ENCODE results near the gene NRXN3.

NRXN3 gene

DNA sequence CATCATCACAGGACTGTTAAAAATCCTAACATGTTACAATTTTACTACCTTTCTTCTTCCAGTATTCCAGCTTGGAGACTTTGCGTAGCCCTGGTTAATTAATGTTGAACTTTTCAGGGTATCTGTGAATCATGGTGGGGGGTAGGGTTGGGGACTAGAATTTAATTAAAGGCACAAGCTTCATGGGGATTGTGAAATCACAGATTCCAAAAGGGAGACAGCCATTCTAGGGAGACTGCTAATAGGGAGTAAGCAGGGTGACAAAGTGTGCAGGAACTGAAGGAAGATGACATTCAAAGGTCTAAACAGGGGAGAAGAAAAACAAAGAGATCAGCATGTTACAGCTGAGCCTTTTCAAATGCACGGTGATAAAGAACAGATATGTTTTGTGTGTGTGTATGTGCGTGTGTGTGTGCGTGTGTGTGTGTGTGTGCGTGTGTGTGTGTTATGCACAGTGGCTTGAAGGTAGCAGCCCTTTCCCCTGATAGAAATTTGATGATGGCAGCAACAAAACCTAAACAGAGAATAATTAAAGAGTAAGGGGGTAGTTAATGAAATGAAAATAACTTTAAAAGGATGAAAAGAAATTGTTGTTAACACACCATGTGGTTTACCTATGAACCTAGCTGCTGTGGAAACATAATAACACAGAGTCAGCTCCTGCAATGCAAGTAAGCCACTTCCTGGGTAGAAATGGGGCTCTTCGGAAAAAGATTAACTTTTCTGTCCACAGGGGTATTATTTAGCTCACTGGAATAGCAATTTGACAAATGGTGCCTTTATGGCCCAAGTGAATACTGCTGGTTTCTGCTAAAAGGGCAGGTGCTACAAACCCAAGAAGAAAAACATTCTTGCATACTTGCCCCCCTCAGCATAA lies 1459.5 kb downstream of the NRXN3 start:
- DNase-seq, result no peak

DNA sequence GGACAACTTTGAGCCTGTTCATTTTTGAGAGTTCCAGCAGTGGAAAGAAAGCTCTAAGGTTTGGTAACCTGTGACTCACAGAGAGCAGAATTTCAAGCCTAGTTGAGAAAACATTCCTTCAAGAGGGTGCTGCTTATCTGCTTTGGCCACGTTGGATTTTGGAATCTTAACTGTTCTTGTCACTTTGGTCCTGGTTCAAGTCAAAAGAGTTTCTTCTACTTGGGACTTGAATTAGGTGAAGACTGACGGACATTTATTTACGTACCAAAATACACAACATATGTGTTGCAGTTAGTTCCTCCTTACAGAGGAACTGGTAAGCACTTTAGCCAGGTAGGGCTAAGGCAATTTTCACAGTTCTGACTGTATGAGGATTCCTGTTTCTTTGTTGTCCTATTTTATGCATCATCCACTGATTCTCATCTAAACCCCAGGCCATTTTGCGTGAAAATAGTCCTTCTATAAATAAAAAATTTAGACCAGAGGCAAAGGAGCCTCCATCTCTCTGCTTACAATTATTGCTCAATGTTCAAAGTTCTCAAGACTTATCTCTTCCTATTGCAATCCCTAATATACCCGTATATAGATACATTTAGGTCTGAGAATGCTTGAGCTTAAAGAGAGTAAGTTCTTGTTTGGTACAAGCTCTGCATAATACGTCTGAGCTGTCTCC lies 1460.3 kb downstream of the NRXN3 start:
- no peak for DNase-seq

DNA sequence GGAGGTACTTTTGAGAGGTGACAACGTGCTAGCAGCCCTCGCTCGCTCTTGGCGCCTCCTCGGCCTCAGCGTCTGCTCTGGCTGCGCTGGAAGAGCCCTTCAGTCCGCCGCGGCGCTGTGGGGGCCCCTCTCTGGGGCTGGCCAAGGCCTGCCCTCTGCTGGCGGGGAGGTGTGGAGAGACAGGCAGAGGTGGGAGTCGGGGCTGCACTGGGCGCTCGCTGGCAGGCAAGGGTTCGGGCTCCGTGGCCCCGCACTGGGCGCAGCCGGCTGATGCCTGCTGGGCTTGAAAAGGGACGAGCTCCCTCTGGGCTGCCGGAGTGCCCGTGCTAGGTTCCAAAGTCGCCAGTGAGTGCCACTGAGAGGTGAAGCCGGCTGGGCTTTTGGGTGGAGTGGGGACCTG lies 1461.1 kb downstream of the NRXN3 start:
- no peak for DNase-seq

DNA sequence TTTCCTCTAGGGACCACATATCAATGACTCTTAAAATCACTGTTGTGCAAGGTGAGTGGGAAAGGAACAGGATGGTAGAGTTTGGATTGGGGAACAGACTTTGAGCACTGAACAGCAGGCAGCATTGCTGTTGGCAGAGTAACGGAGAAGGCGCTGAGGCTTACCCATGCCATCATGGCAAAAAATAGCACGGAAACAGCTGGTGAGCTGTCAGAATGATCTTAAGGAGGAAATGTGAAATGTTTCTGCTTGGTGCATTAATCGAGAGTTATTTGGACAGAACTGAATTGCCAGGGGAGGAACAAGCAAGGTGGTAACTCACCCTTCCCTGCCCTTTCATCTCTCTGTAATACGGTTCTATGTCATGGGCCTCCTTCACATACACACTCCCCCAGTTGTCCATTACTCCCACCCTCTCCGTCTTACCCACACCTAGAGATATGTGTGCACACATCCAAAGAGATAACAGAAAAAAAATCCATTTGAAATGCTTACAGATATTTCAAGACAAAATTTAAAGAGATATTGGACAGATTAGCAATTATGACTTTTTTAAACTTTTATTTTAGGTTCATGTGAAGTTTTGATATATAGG lies 1468.6 kb downstream of the NRXN3 start:
- DNase-seq, result no peak

DNA sequence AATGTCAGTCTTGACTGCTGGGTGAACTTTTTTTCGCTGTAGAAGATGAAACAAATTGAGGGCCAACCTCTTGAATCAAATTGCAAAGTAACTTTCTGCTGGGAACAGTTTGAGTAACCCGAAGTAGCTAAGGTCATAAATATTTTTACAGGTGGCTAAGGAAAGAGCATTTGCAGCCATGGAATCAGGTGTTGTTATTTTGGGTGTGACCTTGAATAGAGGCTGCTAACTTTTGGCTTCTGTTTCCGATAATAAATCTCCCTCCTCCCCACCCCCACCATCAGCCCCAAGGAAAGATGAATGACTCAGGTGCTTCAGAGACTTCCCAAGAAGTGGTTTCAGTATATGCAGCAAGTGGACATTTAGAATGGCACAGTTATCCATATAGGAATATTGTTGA lies 1469.4 kb downstream of the NRXN3 start:
- DNase-seq, result no peak

DNA sequence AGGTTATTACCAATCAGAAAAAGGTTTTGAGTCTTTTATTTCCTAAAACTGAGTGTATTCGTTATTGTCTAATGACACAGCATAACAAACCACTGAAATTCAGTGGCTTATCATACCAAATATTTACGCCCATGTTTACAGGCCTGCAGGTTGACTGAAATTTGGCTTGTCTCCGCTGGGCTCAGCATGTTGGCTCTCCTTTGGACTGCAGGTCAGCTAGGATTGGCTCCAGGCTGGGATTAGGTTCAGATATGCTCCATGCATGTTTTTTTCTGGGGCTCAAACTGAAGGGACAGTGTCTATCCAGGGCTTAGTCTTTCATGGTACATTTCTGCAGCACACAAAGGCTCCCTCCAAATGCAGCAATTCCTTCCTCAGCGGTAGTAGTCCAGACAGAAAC lies 1471.2 kb downstream of the NRXN3 start:
- DNase-seq, result no peak

DNA sequence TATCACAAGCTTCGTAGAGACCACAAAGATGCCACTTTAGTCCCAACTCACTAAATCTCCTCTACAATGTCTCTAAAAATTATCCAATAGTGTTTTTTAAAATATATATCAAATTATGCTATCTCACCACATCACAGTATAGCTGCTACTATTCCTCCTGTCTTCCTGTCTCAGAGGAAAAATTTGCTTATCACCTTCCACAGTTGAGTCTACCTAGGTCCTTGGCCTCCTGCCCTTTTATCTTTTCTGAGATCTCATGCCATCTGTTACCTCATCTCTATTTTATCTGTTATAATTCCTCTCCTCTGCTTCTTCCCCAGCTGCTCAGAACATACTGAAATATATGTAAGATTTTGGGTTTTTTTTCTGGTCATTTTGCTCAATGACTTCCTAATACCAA lies 1473.0 kb downstream of the NRXN3 start:
- DNase-seq, result no peak

DNA sequence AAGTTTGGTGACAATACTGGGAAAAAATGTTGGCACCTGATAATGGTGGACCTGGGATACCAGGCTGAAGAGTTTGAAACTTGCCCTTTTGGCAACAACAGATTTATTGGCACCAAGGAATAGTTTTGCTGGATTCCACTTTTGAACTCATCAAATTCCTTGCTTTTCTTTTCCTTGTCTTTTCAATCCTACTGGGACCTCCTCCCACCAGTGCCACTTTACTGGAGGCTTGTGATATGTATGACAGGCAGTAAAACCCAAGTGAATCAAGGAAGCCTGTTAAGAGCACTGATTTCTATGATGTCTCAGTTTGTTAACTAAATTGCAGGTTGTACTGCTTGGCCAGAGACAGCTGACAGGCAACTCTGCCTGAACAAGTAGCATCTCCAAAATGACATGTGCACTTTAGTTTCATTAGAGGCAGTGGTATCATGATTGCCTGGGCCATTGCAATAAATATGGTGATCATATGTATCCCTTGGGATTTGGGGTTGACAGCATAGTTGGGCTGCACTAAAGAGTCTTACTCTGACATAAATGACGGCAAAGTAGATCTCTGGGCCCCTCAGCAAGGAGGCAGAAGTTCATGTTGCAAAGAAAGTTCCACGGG lies 1475.7 kb downstream of the NRXN3 start:
- no peak for DNase-seq

DNA sequence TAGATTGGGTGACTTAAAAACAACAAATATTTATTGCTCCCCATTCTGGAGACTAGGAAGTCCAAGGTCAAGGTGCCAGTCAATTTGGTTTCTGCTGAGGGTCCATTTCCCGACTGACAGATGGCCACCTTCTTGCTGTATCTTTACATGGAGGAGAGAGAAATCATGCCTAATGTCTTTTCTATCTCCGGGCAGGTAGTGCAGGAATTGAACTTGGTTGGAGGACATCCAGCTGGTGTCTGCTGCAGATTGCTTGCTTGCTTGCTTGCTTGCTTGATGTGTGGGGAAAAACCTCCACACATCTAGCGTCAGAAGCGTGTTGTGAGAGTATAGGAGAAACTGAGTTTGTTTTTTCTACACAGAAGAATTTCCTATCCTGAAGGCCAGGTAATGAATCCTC lies 1479.7 kb downstream of the NRXN3 start:
- DNase-seq, result no peak

DNA sequence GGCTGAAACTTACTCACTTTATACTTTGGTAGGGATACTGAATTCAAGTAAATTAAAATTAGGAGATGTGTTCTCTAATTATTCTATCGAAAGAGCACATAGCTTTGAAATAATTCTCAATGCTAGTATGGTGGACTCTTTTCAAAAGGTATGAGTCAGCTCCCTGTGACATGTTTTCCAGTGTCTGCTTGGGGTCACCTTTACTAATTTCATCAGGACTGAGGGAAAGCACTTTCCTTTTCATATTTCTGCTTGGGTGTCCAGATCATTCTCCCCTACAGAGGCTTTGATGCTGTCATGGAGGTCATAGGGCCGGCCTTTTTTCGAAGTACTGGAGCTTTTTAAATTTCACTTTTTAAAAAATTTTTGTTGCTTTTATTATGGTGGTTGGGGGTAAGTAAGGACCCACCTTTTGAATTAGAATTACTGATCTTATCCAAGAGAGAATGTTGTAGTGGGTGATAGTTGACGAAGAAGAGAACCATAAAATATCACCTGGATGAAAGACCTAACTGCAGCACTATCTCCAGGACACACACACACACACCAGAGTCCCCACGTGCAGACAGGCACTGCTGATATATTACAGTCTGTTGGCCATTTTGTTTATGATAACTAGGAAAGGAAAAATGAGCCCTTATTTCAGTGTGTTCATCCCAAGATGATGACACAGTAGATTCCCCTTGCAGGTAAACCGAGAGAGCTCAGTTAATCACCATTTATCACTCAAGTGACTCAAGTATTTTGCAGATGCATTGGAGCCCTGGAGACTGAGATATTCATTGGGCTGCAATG lies 1482.5 kb downstream of the NRXN3 start:
- no peak for DNase-seq

DNA sequence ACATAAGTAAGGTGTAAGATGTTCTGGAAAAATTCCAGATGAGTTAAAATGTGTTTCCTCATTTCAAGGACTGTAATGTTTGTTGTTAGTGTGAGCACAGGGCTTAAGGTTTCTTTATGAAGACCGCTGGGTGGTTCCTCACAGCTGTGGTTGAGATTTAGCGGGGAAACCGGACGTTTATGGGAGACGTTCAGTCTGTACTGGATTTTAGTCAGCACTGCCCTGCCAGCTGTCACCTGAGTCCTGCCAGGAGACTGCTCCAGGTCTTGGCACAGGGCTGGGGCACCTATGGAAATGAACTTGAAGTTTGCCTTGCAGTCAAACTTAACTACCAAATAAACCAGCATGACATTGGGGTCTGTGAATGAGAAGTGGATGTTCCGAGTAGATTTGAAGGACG lies 1485.9 kb downstream of the NRXN3 start:
- no peak for DNase-seq

DNA sequence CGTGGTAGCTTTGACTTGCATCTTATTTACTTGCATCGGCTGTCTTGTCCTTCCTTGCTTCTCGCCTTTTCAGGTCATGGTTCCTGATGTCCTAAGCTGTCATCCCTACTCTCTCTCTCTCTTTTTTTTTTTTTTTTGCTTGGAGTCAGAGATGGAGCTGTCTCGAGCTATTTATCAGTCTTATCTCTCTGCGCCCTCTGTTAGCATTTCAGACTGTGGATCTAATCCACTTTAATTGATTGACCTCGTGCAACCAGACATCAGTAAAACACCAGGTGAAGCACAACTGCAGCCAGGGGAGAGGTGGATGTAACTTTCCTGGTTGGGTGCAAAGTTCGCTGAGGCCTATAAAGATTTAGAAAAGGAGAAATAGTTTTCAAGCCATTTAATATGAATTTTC lies 1486.3 kb downstream of the NRXN3 start:
- DNase-seq, result no peak

DNA sequence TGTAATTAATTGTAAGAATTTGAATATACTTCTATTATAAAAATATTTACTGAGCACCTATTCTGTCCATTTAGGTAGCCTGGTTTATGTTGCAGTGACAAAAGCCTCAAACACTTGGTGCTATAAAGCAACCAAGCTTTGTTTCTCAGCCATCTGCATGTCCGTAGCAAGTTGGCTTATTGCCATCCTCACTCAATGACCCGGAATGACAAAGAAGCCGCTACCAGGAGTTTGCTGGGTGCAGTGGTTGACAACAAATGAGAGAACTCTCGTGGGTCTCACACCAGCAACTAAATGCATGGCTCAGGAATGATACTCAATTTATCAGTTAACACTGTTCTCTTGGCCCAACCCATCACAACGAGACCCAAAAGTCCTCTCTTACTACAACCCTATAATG lies 1488.0 kb downstream of the NRXN3 start:
- no peak for DNase-seq

DNA sequence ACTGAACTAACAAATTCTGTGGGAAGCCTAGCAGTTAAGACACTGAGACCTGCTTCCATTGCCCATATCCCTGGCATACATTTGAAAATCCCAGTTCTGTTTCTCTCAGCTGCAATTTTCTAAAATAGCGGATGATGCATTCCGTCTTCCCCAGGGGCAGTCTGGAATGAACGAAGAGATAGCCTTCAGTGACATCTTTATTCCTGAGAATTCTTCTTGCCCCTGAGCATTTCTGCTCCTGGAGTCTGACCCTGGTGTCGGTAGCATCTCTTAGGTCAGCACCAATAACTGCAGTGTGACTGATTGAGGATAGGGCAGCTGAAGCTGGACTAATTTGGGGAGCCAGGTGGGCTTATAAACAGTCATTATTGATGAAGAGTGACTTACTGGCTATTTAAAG lies 1488.6 kb downstream of the NRXN3 start:
- DNase-seq, result no peak

DNA sequence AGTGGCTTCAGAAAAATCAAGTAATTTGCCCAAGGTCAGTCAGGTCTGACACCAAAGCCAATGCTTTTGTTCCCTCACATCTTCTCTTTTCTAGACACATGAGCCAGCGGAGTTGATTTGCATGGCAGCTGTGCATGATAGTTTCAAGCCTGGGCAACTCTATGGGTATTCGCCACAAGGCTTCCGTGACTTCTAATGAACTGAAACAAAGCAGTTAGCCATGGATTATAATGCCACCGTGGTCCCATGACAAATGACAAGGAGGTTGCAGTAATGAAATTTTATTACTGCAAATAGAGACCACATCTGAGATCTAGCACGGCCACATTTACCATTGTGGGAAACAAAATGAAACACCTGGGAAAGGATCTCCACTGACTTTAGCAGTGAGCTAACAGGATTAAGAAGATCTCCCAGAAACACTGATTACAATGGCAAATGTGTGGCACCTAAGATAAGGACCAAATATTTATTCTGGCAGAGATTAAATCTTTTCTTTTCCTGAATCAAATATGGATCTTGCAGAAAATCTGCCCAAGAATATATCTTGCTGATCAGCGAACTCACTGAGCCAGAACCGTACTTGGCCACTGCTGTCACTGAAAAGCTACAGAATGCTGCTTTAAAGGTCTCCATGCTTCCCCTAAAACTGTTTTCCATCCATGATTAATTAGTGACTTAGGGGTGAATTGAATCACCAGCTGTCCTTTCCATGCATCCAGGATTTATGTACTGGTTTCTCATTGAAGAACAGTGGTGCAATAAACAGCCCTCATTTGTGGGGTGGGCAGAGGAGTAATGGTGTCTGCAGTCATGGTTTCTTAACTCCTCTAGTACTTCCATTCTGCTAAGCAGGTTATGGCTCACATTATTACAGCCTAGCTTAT lies 1490.1 kb downstream of the NRXN3 start:
- no peak for DNase-seq

DNA sequence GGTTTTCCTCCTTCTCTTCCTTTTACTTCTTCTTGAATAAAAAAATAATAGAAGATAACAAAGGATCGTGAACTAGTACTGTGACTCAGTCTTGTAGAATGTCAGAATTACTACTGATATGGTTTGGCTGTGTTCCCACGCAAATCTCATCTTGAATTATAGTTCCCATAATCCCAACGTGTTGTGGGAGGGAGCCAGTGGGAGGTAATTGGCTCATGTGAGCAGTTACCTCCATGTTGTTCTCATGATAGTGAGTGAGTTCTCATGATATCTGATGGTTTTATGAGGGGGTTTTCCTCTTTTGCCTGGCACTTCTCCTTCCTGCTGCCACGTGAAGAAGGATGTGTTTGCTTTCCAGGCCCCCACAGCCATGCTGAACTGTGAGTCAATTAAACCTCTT lies 1491.6 kb downstream of the NRXN3 start:
- no peak for DNase-seq

DNA sequence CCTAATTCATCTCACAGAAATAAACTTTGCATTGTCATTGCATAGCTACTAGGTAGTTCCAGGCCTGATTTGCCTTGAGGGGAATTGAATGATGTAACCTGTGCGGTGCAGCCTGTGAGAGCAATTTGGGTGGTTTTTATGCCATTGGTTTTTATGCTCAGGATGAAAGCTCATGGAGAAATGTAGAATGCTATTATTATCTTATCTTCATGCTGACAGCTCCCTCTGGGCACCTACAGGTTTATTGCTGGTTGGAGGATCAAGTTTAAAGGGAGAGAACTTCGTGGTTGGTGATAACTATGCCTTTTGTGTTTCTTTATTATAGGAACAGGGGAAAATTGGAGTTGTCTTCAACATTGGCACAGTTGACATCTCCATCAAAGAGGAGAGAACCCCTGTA lies 1493.3 kb downstream of the NRXN3 start:
- DNase-seq, result no peak

DNA sequence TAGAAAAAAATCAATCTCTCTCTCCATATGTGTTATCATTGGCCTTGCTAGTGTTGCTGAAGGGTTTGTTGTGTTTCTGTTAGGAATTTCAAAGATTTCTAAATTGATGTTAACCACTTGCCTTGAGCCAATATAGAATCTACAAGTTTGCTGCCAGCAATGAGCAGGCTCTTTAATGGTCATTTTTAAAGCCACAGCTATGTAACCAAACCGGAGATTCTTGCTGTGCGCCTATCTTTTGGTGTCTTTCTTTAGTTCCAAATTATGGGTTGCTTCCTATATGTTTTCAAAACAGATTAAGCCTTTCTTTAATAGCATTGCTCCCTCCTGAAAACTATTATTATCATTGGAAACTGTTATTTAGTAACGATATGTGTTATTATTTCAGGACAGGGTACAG lies 1495.4 kb downstream of the NRXN3 start:
- DNase-seq, result no peak

DNA sequence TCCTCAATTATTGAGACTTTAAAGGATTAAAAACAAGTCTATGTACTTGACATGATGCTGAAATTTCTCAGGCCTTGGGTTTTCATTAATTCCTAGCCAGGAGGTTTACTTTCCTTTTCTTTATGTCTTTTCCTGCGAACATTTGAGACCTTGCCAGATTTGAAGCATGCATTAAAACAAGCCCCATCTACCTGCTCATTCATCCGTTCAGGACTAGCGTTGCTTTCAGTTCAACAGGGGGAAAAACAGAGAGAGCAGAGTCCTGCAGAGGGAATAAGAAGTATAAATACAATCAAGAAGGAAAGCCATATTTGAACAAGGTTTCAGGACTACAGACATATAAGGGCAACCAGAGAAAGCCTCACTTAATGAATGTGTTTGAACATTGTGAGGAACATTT lies 1498.8 kb downstream of the NRXN3 start:
- DNase-seq, result no peak

DNA sequence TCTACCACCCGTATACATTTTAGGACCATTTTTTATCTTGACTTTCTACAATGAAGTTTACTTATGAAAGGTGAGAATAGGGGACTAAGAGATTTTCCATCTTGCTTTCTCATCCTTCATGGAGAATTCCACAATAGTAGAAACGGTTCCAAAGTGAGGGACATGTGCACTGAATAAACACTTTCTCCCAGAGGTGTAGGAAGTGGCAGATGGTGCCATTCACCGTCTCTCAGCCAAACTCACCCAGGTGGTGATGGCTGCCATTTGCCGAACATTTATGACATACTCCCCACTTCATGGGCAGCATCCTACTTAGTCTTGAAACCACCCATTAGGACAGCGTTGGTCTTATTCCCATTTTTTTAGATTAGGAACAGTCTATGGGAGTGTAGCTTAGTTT lies 1500.6 kb downstream of the NRXN3 start:
- DNase-seq, result no peak

DNA sequence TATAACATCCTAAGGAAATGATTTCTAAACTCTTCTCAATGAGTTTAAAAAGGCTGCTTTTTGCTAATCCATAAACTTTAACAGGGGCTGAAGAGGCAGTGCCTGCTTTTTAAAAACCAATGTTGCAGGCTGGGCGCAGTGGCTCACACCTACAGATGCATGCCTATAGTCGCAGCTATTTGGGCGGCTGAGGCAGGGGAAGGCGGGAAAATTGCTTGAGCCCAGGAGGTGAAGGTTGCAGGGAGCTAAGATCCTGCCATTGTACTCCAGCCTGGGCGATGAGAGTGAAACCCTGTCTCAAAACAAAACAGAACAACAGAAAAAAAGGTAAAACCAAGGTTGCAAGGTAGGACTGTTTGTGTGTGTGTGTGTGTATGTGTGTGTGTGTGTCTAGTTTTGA lies 1509.9 kb downstream of the NRXN3 start:
- no peak for DNase-seq

DNA sequence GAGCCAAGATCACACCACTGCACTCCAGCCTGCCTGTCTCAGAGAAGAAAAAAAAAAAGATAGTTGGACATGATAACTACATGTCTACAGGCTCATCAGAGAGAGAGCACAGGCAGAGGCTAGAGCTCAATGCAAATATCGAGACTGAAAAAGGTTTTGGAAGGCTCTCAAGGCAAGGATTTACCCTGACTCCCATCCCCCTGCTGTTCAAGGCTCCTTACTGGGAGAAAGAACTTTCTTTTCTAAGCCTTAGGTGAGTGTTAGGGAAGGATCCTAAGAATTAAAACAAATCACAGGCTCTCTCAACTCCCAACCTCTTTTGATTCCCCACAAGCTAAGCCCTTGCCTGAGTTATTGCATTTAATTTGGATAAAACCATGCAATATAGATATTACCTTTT lies 1516.0 kb downstream of the NRXN3 start:
- no peak for DNase-seq

Measured in CD4-positive, alpha-beta T cell treated with Interleukin-15 for 1 hour (primary cell).